ENCODE measurements around the gene PLEKHD1. TPM values are rescaled to one million over a fixed set of nuclear protein-coding genes. Genes with fewer than 3 reads are reported as not detected.

Gene PLEKHD1
- total and polyA plus RNA-seq, 4 donors, result 0.05 to 0.08 (median 0.06) TPM; not detected in 1

DNA sequence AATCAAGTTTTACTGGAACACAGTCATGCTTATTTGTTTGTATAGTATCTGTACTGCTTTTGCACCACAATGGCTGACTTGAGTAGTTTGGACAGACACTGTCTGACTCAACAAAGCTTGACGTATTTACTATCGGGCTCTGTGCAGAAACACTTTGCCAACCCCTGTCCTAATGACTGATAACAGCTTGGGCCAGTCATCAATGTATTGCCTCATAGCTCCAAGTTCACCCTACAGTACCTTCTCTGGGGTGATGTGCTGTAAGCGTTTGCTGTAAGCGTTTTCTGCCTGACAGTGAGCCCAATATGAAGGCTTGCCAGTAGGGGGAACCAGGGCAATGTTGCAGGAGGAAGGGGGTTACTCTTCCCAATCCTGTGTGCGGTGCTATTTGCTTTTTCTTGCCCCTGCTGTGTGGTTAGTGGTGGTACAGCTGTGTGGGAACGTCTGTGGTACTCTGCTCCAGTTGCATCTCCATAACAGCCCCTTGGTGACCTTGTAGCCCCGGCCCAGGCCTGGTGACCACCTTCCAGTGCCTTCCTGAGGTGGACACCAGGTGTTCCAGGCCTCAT is 95.6 kb downstream of the PLEKHD1 start (continued):
- peak in 1 of 2 donors; percentile 3 for TF ChIP-seq GABPA (IDR thresholded peaks at IDR 0.05 in 1 of 2, conservative IDR thresholded peaks at IDR 0.05 in 1 of 2)
- no peak for TF ChIP-seq TAF1 (conservative IDR thresholded peaks at IDR 0.05)
- peak in 1 of 2 donors; percentile 35 for TF ChIP-seq EGR1 (IDR thresholded peaks at IDR 0.05; ENCODE audit: low read depth in 2 of 2)
- TF ChIP-seq REST (IDR thresholded peaks at IDR 0.05), result peak; percentile 66

Other genes with a start within 250 kb of the PLEKHD1 start
- gene GALNT16, start 224.6 kb upstream of the PLEKHD1 start, total RNA-seq, result 1 to 10 TPM in 1 of 2 donors, under 1 TPM in 1; 0.28 to 1.2 TPM
- 1 to 10 TPM in 1 of 2 donors, under 1 TPM in 1; 0.25 to 1.1 TPM for gene GALNT16, start 224.6 kb upstream of the PLEKHD1 start, polyA plus RNA-seq
- 10 to 100 TPM; 56.5 to 78.0 TPM for gene ERH, start 86.4 kb upstream of the PLEKHD1 start, total RNA-seq
- 10 to 100 TPM; 49.2 to 70.3 TPM for gene ERH, start 86.4 kb upstream of the PLEKHD1 start, polyA plus RNA-seq
- gene SLC39A9, start 86.0 kb upstream of the PLEKHD1 start, total RNA-seq, result 100 to 1,000 TPM in 1 of 2 donors, 10 to 100 TPM in 1; 55.6 to 140 TPM
- 10 to 100 TPM; 28.7 to 30.6 TPM for gene SLC39A9, start 86.0 kb upstream of the PLEKHD1 start, polyA plus RNA-seq
- gene CCDC177, start 90.1 kb downstream of the PLEKHD1 start, total RNA-seq, result not detected
- gene CCDC177, start 90.1 kb downstream of the PLEKHD1 start, polyA plus RNA-seq, result under 1 TPM in 1 of 2 donors, not detected in 1; 0.08 TPM
- 10 to 100 TPM in 1 of 2 donors, 1 to 10 TPM in 1; 7.9 to 10.8 TPM for gene SUSD6, start 126.9 kb downstream of the PLEKHD1 start, total RNA-seq
- gene SUSD6, start 126.9 kb downstream of the PLEKHD1 start, polyA plus RNA-seq, result 1 to 10 TPM; 6.8 to 7.4 TPM

Measured in liver (tissue), 5 donors.